NOMO-1 treated with DMSO at 0.1 percent for 48 hours (cell line): Measurements from ENCODE around the gene PIK3CB.
"Not testable (repeated sequence)": the region's sequence is repeated elsewhere in the genome, so short reads cannot be mapped to it uniquely, and the experiment has no call there.

Source experiments
- DNase-seq: peaks from one replicate; lab custom pipeline; 2025; ENCODE audit not compliant: unreplicated experiment; lab: John Stamatoyannopoulos, UW

PIK3CB gene

DNA sequence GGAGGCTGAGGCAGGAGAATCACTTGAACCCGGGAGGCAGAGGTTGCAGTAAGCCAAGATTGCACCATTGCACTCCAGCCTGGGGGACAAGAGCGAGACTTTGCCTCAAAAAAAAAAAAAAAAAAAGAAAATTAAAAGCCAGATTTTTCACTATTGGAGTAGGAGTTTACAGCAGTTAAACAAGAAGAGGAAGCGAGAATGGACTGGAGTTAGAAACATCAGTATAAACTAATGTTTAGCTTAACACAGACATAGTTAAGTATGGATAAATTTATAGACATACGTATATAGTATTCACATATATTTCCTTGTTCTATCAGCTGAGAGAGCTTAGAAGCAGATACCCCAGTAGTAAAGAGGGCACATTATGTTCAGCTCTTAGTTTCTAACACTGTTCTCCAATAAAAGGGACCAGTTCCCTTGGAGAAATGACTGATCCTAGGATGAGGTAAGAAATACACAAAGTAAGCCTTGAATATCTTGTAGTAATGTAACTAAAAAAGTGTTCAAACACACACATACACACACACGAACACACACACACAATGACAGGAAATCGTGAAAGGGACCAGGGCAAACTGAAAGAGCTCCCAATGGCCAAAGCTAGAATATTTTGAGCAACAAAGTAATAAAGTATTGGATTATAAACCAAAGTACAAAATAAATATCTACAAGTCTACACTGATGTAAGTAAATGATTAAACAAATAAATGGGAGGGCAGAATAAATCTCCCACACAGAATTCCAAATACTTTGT, 25.1 kb downstream of the PIK3CB start:
- peak; percentile 75 for DNase-seq

DNA sequence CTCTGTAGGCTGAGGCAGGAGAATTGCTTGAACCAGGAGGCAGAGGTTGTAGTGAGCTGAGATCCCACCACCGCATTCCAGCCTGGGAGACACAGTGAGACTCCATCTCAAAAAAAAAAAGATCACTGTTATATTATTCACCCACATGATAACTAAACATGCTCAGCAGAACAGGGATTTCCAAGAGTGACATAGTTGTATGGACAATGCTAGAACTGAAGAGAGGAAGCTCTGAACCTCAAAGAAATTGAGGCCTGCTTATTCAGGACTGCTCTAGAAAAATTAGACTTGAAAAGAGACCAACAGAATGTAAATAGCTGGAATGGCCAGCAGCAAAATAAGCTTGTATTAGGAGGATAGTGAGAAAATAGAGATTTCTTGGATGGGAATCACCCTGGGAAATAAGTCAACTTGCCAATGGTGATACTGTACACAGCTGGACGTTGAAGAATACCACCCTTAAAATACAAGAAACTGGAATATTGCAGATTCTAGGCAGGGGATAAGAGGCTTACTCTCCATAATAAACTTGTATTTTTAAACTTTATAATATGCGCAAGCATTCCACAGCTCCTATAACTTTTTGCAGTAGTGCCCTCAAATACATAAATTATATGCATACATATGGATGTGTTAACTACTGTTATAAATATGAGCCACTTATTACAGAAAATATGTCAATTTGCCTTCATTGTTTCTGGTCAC, 28.2 kb downstream of the PIK3CB start:
- DNase-seq = no peak

DNA sequence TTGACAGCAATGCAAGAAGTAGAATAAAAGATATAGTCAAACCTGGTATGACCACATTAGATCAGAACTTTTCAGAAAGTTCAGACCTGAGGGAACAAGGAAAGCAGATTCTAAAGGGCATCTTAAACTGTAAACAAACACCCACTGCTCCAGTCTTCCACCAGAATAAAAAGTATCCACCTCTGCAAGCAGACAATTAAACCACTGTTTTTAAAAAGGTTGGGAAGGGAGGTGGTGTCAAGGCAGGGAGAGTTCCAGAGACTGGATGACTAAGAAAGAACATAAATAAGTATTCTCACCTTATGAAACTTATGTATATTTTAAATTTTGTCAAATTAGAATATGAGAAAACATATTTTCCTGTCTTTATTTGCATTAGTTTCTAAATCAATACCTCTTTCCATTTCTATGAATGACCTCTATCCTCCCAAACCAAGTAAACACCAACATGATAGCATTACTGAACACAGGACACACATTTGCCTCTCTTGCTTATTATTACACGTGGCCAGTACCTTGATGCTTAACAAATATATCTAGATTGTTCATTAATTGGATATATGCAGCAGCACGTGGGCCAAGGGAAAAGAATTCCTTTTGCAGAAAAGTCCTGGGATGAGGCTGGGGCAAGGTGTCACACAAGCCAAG, 31.6 kb downstream of the PIK3CB start:
- no peak for DNase-seq

DNA sequence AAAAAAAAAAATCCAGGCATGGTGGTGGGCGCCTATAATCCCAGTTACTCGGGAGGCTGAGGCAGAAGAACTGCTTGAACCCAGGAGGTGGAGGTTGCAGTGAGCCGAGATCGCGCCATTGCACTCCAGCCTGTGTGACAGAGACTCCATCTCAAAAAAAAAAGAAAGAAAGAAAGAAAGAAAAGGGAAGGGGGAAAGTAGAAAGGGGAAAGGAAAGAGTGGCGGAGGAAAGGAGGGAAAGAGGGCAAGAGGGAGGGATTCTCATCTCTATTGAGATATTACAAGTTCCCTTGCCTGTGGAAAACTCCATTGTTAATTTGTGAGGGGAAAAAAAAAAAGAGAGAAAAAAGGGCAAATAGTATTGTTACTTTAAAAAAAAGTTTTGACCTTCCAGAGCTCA, 32.5 kb downstream of the PIK3CB start:
- DNase-seq = not testable (repeated sequence)

DNA sequence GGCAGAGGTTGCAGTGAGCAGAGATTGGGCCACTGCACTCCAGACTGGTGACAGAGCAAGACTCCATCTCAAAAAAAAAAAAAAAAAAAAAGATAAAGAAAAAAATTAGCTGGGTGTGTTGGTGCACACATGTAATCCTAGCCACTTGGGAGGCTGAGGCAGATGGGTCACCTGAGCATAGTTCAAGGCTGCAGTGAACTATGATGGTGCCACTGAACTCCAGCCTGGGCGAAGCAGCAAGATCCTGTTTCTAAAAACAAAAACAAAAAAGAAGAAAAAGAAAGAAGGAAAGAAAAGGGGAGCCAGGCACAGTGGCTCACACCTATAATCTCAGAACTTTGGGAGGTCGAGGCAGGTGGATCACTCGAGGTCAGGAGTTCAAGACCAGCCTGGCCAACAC, 32.9 kb downstream of the PIK3CB start:
- no peak for DNase-seq

DNA sequence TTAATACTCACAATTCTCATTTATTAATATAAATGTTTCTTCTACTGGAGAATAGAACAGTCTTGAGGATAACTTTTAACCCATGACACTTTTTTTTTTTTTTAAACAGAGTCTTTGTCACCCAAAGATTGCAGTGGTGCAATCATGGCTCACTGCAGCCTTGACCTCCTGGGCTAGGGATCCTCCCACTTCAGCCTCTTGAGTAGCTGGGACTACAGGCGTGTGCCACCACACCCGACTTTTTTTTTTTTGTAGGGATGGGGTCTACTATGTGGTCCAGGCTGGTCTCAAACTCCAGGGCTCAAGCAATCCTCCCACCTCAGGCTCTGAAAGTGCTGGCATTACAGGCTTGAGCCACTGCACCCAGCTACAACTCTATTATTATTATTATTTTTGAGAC, 34.5 kb downstream of the PIK3CB start:
- no peak for DNase-seq

DNA sequence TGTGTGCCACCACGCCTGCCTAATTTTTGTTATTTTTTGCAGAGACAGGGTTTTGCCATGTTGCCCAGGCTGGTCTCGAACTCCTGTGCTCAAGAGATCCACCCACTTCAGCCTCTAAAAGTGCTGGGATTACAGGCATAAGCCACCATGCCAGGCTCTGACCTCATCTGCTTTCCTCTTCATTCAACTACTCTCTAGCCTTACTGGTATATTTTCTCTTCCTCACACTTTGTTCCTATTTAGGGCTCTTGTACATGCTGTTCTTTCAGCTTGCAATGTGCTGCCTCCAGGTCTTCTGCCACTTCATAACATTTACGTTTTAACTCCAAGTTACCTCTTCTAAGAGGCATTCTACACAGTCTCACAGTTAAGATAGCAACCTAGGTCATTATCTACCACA, 34.9 kb downstream of the PIK3CB start:
- no peak for DNase-seq

DNA sequence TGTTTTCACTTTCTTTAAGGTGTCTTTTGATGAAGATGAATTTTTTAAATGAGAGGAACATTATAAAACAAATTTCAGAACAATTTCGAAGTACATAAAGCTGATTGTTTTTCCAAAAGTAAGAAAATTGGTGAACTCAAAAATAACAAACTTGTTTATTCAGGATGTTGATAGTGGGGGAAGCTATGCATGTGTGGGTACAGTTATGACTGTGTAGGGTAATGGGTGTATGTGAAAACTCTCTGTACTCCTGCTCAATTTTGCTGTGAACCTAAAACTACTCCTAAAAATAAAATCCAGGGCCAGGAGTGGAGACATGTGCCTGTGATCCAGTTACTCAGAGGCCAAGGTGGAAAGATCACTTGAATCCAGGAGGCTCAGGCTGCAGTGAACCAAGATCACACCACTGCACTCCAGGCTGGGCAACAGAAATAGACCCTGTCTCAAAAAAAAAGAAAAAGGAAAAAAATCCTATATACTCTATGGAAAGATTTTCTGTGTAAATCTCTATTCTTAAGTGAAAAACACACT, 37.2 kb downstream of the PIK3CB start:
- no peak for DNase-seq

DNA sequence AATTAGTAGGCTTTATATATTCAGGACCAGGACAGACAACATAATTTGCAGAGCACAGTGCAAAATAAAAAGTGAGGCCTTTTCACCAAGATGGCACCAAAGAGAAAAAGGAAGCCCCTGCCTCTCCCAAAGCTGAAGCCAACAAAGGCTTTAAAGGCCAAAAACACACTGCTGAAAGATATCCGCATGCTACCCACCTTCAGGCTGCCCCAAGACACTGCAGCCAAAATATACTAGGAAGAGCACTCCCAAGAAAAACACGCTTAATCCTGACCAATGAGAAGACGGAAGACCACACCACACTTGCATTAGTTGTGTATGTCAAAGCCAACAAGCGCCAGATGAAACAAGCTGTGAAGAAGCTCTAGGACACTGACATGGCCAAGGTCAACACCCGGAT, 38.0 kb downstream of the PIK3CB start:
- no peak for DNase-seq

DNA sequence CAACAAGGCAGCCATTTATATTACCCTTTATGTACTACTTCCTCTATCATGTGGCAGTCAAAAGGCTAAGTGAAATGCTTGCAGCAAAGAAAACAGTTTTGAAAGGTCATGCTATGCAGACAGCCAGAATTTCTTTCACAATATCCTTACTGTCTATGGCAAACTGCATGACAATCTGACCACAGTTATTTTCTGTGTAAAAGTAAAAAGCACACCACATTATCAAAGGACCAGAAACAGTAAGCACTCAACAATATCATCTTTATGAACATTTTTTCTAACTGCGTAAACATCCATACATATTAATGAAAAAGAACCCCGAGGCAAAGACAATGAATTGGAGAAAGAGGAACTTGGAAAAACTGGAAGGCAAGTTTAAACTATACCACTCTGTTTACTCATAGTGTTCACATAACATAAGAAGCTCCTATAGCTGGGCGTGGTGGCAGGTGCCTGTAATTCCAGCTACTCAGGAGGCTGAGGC, 47.9 kb downstream of the PIK3CB start:
- DNase-seq = peak; percentile 98

DNA sequence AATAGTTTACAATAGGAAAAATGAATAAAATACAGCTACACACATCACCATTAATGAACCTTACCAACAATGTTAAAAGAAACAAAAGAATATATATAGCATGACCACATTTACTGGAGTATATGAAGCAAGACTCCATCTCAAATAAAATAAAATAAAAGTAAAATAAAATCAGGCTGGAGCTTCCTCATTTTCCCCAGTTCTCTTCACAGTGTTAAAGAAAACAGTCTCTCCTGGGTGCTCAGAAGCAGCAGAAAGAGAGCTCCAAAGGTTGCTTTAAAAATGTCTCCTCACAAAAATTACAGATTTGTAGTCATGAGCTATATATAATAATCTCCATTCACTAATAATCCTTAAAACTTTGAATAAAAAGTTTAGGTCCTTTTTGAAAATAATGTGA, 48.8 kb downstream of the PIK3CB start:
- DNase-seq = no peak

DNA sequence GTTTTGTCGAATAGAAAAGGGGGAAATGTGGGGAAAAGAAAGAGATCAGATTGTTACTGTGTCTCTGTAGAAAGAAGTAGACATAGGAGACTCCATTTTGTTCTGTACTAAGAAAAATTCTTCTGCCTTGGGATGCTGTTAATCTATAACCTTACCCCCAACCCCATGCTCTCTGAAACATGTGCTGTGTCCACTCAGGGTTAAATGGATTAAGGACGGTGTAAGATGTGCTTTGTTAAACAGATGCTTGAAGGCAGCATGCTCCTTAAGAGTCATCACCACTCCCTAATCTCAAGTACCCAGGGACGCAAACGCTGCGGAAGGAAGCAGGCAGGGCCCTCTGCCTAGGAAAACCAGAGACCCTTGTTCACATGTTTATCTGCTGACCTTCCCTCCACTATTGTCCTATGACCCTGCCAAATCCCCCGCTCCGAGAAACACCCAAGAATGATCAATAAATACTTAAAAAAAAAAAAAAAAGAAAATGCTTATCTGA, 49.3 kb downstream of the PIK3CB start:
- DNase-seq = not testable (repeated sequence)

DNA sequence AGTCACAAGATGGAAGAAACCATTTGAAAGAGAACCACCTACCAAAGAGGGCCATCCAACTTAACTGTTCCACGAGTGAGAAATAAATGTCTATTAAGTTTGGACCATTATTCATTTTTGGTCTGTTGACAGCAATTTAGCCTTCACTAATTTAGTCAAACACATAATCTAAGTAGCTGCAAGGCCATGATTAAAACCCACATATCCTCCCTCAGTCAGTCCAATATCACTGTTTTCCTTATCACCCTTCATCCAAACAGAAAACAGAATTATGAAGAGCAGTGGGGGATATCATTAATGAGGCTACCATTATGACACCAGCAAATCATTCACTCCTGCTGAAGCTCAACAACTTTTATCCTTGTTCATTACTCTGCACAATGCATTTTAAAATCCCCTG, 52.0 kb downstream of the PIK3CB start:
- DNase-seq = no peak

DNA sequence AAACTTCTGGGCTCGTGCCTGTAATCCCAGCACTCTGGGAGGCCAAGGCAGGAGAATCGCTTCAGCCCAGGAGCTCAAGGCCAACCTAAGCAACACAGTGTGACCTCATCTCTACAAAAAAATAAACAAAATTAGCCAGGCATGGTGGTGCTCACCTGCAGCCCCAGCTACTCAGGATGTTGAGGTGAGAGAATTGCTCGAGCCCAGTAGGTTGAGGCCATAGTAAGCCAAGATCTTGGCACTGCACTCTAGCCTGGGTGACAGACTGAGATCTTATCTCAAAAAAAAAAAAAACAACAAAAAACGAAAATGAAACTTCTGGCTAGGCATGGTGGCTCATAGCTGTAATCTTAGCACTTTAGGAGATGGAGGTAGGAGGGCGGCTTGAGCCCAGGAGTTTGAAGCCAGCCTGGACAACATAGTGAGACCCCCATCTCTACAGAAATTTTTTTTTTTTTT, 53.7 kb downstream of the PIK3CB start:
- no peak for DNase-seq

DNA sequence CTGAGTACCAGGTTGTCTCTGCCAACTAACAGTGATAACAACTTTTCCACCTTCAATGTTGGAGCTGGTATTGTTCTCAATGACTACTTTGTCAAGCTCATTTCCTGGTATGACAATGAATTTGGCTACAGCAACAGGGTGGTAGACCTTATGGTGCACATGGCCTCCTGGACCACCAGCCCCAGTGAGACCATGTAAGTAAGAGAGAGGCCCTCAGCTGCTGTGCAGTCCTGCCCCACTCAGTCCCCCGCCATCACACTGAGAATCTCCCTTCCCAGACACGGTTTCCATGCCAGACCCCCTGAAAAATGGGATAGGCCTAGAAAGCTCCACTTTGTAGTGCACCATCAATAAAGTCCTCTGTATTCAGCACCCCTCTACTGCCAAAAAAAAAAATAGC, 56.1 kb downstream of the PIK3CB start:
- DNase-seq = no peak

DNA sequence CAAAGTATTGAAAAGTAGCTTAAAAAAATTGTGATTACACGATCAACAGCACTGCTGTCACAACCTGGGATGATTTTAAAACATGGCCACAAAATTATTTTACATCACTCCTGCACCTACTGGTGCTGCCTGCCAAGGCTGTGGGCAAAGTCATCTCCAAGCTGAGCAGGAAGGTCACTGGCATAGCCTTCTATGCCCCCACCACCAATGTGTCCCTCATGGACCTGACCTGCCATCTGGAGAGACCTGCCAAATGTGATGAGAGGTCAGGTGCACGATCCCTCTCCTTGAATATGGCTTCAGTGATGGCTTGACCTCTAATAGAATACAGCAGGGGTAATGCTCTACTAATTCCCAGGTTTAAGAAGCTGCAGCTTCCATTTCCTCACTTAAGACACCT, 57.8 kb downstream of the PIK3CB start:
- DNase-seq = no peak

DNA sequence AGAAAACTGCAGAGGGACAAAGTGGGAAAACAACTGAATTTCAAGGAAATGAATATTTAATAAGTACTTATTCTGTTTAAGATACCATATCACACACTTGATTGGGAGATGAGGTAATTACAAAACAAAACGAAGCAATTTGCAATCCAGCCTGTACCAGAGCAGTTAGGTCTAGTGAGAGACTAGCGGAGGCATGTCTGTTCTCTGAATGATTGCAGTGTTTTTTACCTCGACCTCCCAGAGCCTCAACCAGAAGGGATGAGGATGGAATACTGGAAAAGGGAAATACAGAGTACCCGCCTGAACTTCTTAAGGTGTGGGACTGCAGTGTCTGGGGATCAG, 59.5 kb downstream of the PIK3CB start:
- DNase-seq = peak; percentile 18

DNA sequence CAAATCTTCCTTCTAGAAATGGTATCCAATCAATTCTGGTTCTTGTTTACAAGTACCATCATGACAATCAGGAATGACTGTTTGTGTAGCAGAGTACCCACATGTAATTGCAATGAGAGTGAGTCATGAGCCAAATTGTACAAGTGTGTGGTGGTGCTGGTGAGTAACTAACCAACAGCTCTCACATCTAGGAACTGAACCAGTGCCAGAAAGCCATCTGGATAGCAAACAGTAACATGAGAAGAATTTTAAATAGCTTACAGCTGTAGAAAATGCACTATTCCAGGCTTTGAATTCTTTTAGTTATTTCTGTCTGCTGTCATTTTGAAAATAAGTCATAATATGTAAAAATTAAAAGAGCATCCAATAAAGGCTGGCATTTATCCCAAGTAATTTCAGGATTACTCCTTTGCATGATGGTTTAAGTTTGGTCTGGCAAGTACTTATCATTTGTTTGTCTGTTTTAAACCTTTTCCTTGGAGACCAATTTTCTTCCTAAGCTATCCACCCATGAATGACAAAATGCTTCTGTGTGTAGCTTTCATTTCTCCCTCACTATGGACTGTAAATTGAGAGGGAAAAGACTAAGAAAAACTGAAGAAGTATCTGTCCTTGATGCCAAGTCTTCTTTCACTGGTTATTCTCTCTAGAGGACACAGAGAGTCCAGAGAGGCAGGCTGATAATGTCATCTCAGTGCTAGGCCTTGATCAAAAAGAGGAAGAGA, 60.0 kb downstream of the PIK3CB start:
- peak; percentile 67 for DNase-seq

DNA sequence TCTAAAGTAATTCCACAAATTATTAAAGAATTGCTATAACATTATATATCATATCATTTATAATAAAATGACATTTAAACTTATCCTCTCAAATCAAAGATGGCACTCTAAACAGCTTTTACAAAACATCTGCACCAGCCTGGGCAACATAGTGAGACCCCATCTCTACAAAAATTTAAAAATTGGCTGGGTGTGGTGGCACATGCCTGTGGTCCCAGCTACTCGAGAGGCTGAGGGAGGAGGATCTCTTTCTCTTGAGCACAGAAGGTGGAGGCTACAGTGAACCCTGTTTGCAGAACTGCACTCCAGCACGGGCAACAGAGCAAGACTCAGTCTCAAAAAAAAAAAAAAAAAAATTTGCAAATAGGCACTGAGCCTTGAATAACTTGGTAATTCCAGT, 63.1 kb downstream of the PIK3CB start:
- no peak for DNase-seq

DNA sequence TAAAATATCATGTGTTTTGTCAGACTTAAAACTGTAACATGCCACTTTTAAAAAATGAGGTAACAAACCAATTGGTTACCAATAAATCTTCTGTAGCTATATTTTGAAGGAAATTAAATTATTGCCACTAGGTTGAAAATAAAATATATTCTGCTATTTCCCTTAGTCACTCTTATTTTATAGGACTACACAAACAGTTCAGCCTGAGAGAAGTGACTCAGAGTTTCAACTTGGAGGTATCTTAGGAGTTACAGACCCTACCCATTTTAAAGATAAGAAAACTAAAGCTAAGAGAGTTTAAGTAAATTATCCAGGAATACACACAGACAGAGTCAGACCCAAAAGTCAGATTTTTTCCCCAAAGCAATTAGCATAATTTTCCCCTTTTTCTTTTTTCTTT, 65.1 kb downstream of the PIK3CB start:
- no peak for DNase-seq

DNA sequence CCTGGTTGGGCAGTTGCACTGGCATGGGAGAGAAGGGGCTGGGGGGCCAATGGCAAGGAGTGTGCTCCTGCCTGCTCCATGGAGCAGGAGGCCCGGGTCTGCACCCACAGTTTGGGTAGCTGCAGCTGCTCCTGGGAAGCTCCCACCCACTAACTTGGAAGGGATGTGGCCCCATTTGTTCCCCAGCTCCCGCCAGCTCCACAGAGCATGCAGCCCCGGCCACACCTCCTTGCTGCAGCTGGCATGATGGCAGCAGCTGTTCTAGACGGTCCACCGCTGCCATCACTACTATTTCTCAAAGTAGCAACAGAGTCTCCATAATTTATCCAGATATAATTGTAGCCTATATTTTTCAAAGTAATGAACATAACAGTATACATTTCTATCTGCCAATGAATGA, 65.8 kb downstream of the PIK3CB start:
- no peak for DNase-seq
